NCI-H2171 treated with DMSO at 0.1 percent for 48 hours (cell line): ENCODE results near the gene RAB36.

Experiments used
- DNase-seq: peaks from one replicate; lab custom pipeline; 2025; lab: John Stamatoyannopoulos, UW

The RAB36 gene

DNA sequence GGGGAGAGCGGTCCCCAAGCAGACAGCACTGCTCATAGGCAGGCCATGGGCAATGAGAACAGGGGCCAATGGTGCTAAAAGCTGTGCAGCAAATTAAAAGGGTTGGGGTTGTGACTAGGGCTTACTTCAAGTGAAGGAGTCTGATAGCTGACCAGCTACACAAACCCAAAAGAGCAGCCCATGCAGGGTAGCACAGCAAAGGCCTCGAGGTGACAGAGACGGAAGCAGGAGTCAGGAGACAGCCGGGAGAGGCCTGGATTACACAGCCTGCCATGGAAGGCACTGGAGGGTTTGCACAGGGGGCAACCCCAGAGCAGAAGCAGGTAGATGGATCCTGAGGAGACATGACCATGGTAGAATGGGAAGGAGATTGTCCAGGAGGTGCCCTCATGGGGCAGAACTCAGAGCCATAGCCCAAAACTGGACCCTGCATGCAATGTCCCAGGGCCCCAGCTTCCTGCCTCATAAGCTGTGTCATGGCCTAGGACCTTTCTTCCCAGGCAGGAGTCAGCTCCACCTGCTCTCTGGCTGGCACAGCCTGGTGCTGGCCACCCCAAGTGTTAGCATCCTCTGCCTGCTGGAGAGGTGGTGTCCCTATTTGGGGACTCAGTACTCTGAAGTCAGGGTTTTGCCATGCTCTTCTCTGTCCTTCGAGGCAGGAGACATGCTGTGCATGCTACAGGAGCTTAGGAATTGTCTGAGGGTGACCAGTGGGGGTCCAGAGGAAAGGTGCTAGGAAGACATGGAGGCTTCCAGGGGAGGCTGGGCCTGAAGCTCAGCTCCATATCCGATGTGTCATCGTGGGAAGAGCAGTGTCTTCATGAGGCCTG lies 36.8 kb upstream of the RAB36 start:
- no peak for DNase-seq

- no peak for DNase-seq
These were observed 36.3 kb upstream of the RAB36 start for GRCh38 chr22:23109079-23109347.

- DNase-seq = no peak
These were observed 35.8 kb upstream of the RAB36 start for GRCh38 chr22:23109441-23109978.

- peak; percentile 52 for DNase-seq
These were observed 34.9 kb upstream of the RAB36 start for GRCh38 chr22:23110190-23110921.

- peak; percentile 59 for DNase-seq
These were observed 34.3 kb upstream of the RAB36 start for GRCh38 chr22:23110922-23111527.

DNA sequence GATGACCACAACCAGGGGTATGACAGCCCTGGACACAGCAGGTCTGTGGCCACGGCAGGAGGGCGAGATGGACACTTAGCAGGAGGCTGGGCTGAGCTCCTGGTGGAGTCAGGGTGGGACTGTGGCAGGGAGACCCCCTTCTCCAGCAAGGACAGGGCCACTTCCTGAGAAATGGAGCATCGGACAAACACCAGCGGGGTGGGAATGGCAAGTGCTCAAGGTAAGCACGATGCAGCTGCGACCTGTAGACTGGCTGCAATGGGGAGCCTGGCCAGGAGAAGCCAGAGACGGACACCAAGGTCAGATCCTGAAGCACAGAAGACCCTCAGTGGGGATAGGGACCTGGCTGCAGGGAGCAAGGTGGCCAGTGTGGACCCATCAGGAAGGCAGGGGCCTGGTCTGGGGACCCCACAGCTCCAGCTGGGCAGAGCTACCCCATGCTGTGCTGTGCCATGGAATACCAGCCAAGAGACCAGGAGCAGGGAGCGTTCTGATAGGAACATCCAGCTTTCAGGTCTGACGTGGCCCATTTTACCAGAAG lies 32.7 kb upstream of the RAB36 start:
- no peak for DNase-seq

DNA sequence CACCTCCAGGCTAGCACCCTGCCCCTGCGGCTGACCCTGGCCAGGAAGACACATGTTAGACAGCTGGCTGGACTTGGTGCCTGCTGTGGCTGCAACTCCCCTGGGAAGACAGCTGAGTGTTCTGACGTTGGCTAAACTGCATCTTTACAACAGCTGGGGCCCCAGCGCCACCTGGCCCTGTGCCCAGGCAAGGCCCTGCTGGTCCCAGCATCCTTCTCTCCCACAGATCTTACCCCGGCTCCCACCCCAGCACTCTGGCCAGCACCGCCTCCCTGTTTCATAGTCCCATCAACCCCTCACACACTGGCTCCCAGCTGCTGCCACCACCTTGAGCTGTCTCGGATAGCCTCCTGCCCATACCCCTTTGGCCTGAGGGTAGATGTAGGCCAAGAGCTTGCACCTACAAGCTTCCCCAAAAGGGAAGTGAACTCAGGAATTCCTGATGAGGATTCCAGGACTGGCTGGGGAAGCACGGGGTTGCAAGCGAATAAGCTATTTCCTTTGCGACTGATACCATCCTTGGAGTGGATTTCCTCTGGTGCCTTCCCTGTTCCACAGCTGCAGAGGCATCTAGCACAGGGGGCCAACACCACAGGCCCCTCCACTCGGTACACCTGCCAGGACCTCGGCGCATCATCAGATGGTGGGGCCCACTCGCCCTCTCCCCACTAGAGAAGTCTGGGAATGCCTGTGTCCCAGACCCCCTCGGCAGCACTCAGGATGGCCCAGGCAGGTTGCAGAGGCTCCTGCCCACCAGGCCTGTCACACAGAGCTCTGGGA lies 32.0 kb upstream of the RAB36 start:
- peak; percentile 90 for DNase-seq

GRCh38 chr22:23113847-23114720 lies 31.2 kb upstream of the RAB36 start:
- DNase-seq = no peak

DNA sequence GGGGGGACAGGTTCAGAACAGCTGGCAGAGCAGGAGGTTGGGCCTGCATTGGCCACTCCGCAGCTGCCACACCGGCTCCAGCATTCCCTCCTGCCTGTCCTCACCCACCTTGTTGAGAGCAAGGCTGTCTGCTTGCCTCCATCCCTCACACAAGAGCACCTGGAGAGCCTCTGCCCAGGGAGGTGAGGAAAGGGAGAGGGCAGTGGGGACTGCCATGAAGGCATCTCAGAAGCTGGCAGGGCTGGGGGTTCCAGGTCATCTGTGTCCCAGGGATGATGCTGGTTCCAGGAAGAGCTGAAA lies 30.6 kb upstream of the RAB36 start:
- no peak for DNase-seq

DNA sequence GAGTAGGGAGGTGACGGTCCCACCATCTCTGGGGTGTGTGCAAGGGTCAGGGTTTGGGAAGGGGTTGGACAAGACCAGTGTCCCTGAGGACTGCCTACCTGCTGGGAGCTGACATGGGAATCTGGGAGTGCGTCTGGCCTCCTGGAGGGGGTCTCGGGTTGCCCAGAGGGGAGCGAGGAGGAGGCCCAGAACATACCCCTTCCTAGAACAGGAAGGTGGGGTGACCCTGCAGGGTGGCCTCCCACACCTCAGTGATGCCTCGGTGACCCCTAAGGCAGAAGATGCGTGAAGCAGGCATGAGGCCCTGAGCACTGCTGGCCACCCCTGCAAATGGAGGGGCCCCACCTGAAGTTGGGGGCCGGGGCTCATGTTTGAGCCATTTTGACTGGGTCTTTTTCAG lies 29.9 kb upstream of the RAB36 start:
- DNase-seq = no peak

DNA sequence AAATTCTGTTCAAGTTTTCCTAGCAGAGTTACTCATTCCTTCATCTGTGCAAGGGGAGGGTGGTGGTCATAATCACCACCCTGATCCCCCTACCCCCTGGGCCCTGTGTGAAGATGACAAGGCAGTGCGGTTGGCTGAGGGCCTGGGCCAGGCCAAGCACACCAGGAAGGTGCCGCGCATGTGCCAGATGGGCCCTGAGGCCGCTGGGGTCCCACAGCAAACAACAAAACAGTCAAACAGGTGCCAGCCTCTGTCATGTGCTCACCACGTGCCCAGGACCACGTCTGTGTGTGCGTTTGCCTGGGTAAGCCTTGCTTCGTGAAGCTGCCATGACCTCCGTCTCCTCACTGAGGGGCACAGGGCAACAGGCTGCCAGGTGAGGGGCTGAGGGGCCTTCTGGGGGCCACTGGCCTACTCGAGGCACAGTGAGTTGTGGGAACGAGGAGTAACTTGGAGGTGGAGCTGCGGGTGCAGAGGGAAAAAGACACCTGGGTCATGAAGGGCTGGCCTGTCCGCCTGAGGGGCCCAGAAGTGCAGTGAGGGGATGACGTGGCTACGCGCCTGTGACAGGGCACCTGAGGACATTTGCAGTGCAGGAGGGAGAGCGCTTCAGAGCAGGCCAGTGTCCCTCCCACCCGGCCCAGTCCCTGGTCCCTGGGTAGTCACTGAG lies 29.3 kb upstream of the RAB36 start:
- DNase-seq = peak; percentile 26

DNA sequence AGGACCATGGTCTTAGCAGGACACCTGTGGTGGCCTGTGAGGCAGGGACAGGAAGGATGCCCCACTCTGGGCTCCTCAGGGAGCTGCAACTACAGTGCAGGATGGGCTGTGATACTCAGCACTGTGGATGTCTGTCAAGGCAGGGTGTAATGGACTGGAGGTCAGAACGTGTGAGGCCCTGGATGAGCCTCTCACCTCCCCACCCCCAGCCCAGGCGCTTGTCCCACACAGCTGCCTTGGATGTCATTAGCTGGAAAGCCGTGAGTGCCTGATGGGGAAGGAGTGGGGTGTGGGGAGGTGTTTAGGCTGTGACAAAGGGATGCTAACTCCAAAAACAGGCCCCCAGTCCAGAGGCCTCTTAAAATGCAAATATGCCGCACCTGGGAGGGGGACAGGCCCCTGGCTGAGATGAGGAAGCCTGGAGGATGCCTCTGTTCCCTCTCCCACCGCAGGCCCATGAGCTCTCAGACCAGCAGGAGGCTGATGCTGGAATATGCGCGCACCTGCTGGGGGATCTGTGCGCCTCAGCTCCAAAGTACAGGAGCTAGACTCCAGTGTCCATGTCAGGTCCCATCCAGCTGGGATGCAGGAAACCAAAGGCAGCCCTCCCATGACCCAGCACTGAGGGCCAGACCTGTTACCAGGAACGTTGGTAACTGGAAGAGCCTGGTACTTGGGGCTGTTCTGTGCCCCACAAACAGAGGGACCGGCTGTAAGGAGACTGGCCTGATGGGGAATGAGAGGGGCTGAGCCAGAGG lies 28.6 kb upstream of the RAB36 start:
- DNase-seq = no peak

DNA sequence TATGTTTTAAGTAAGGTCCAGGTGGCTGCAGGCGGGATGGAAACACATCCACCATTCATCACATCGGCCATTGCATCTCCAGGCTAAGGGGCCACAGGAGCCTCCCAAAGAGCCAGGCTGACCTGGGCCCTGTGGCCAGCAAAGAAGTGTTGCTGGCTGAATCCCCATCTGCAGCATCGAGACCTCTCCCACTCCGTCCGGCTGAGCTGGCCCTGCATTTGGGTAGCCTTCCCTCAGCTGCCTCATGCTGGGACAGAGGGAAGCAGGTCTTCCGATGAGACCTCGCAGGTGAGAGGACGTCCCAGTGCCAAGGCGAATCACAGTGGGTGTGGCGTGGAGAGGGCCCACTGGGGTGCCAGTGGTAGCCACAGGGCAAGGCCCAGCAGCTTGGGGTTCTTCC lies 28.0 kb upstream of the RAB36 start:
- DNase-seq = no peak

DNA sequence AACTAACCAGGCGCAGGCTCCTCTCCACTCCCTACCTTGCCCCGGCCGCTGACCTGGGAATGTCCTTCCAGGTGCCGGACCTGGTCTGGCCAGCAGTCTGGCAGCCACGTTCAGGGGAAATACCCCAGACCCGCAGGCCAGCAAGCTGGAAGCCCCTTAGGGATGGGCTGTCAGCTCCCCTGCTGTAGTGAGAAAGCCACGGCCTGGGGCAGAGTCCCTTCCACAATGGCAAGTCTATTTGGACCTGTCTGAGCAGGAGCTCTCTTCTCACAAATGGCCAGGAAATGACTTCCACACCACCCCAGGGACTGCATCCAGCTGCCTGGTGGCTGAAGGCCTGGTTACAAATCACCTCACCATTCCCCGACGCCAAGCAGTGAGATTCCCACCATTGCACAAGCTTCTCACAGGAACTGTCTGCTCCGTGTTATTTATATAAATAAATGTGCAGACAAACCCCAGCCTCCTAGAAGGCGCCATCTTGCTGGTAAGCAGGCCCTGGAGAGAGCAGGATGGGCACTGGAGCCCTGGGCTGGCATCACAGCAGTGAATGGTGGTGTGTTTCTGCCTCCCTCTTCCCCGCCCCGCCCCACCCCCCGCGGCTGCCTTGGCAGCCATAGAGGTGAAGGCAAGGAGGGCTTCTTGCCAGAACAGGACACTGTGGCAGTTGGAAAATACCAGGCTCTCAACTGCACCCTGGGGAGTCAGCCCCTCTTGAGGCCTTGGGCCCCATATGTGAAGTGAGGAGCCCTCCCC lies 27.2 kb upstream of the RAB36 start:
- peak; percentile 66 for DNase-seq

DNA sequence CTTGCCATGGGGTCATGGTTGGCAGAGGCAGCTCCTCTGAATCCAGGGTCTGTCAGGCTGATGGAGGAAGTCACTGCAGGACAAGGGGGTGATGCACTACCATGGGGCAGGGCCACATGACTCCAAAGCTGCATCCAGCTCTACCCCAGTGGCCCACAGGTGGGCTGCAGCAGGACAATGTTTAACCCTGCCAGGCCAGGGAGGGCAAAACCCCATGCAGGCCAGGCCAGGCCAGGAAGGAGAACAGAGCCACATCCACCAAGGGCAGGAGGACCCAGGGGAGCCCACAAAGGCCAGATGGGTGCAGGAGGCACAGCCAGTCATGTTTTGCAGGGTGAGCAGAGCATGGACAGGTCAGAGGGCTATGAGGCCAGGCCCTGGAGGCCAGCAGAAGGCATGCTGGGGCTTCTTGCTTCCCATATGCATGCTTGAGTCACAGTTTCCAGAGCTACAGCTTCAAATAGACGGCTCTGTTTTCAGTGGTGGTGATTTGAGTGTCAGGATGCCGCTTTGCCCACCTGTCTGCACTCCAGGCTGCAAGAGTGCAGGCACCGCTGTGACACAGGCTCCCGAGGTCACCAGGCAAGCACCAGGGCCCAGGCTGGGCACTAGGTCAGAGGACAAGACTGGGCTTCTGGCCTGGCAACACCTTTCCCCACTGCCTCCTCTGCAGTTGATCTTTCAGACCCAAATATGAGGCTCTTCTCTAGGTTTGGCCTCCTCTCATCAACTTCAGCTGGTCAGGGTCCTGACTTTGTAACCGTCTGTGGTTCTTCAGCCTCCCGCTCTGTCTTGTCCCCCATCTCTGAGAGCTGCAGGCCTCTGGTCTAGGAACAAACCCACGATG lies 26.4 kb upstream of the RAB36 start:
- DNase-seq = no peak

DNA sequence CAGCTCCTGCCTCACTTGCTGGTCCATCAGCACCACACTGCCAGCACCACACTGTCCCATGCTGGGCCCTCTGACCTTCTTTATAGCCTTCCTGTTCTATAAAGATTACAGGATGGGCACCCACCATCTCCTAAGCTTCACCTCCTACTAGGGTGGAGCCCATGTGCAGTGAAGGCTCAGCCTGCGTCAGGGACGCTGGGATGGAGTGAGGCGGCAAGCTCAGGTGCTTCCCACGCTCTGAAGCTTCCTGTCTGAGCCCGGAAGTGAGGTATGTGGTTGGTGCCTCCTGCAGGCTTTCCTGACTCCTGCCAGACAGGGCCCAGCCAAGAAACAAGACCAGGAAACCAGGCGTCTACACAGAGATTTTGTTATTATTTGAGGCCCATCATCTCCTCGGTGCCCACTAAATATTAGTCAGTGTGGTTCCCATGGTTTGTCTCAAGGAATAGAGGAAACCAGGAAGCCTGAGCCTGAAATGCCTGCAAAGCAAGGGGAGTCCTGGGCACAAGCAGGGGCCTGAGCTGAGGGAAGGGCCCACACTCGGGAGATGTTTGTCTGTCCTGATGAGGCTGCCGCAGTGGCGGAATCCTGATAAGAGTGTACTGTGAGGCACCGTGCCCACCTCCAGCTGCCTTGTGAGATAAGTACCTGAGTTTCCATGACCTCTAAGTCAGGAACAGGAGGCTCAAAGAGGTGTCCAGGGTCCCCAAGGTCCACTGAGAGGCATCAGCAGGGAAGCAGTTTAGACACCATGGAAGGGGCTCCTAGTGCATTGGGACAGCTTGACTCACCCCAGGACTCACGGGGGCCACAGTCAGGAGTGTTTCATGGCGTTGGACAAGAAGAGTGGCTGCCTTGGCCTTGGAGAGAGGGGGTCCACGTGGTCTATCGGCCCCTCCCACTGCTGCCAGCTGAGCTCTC lies 25.5 kb upstream of the RAB36 start:
- no peak for DNase-seq

GRCh38 chr22:23120415-23120899 lies 24.8 kb upstream of the RAB36 start:
- no peak for DNase-seq
